Mammary epithelial cell (primary cell): ENCODE results near the gene M6PR.

Source experiments
- CTCF ChIP-seq, 2 donors: IDR thresholded peaks in 1 of 2; conservative IDR thresholded peaks in 1 of 2; 2 replicates each; pipeline ENCODE4 v1.5.1; 2011 to 2012; ENCODE audit warnings: inconsistent platforms in 2 of 2, low read length in 2 of 2, mild to moderate bottlenecking in 2 of 2, control low read depth in 1 of 2, low read depth in 1 of 2; ENCODE audit not compliant: insufficient read depth in 1 of 2; ENCODE audit errors: extremely low read depth in 1 of 2
- EZH2 ChIP-seq: IDR thresholded peaks from 2 replicates; pipeline ENCODE4 v1.6.1; 2012; ENCODE audit warnings: low read length, inconsistent platforms, borderline replicate concordance

- TF ChIP-seq CTCF (conservative IDR thresholded peaks at IDR 0.05 in 1 of 2, IDR thresholded peaks at IDR 0.05 in 1 of 2; ENCODE audit: extremely low read depth in 1 of 2, insufficient read depth in 1 of 2, low read depth in 1 of 2, low read length in 2 of 2) (no peak), EZH2 (no peak)
Observed at GRCh38 chr12:8970432-8970831, 21.0 kb upstream of the M6PR start.
